Occipital lobe (tissue), 2 donors: ENCODE data around the gene COPE. TPM values are rescaled to one million over a fixed set of nuclear protein-coding genes. Genes with fewer than 3 reads are reported as not detected.
A peak's percentile ranks its signal among the peaks of the same experiment; 100 is the strongest.

Experiments
- DNase-seq: peaks from one replicate; lab custom pipeline; 2025; lab: John Stamatoyannopoulos, UW
- total RNA-seq: library from RNA; depleted of rRNA; stranded (reverse); fragments of >200 nt; gene quantifications from one replicate; pipeline ENCODE4 v1.2.3, GENCODE V29; 2014

COPE gene
- total RNA-seq, 1 donor from 2014 or later: 78.3 TPM

GRCh38 chr19:18895038-18895823, 24.0 kb downstream of the COPE start:
- peak; percentile 90 for DNase-seq

GRCh38 chr19:18894254-18895037, 24.7 kb downstream of the COPE start:
- DNase-seq: peak; percentile 90

GRCh38 chr19:18893587-18894253, 25.5 kb downstream of the COPE start:
- DNase-seq: no peak

GRCh38 chr19:18889949-18890745, 29.0 kb downstream of the COPE start:
- no peak for DNase-seq

- no peak for DNase-seq
Observed at GRCh38 chr19:18886972-18887371, 32.2 kb downstream of the COPE start.

DNA sequence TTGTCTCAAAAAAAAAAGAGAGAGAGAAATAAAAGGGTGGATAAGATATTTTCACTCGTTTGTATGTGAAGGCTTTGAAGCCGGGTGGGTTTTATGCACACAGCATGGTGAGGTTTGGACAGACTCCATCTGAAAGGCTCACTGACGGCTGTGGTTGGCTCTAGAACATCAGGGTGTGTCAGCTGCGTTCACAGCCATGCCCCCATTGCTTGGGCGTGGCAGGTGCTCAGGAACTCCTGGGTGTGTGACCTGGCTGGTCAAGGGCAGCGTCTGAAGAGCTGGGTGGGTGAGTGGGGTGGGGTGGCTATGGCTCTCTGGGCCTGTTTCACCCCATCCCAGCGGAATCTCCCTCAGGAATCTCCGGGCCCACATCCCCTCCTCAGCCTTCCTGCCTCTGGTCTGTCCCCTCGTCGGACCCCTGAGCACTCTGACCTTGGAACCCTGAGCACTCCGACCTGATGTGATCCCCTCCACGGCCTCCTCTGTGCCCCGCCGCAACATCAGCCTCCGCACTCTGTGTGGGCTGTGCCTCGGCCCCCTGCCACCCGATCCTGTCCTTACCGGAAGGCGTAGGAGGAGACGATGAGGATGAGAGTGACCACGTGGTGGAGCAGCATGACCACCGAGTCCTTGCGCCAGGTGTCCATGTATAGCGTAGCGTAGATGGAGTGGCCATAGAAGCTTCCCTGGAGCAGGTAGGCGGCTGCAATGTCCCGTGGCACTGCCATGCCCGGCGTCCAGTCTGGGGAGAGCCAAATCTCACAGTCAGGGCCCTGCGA, 35.5 kb downstream of the COPE start:
- no peak for DNase-seq

DNA sequence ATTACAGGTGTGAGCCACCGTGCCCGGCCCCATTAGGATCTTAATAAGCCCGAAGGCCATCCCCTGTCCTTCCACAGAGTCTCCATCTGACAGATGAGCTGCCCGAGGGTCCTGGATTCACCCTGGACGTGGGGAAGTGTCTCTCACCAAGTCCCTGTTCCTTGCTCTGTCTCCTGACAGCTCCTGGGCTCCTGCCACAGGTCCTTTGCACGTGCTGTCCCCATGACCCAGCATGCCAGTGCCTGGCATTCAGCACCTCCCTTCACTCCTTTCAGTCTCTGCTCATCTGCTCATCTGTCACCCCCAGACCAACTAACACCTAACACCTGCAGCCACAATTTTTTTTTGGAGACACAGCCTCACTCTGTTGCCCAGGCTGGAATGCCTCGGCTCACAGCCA, 37.7 kb downstream of the COPE start:
- no peak for DNase-seq

DNA sequence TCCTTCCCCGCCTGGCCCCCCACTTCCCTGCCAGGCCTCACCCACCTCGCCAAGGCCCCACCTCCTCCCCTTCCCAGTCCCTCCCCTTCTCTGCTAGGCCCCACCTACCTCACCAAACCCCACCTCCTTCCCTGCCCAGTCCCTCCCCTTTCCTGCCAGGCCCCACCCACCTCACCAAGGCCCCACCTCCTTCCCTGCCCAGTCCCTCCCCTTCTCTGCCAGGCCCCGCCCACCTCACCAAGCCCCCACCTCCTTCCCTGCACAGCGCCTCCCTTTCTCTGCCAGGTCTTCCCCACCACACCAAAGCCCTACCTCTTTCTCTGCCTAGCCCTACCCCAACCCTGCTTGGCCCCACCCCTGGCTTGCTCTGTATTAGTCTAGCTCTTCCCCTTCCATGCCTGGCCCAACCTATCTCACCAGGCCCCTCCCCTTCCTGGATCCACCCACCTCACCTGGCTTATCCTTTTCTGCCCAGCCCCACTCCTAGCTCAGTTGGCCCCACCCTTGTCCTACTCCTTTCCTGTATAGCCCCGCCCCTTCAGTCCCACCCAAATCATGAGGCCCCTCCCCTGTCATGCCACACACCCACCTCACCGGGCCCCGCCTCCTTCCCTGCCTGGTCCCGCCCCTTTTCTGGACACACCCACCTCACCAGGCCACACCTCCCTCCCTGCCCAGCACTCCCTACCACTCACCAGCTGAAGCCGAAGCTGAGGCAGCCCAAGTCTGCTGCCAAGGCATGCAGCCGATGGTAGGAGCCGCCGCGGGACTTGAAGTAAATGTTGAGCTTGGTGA, 39.4 kb downstream of the COPE start:
- no peak for DNase-seq

DNA sequence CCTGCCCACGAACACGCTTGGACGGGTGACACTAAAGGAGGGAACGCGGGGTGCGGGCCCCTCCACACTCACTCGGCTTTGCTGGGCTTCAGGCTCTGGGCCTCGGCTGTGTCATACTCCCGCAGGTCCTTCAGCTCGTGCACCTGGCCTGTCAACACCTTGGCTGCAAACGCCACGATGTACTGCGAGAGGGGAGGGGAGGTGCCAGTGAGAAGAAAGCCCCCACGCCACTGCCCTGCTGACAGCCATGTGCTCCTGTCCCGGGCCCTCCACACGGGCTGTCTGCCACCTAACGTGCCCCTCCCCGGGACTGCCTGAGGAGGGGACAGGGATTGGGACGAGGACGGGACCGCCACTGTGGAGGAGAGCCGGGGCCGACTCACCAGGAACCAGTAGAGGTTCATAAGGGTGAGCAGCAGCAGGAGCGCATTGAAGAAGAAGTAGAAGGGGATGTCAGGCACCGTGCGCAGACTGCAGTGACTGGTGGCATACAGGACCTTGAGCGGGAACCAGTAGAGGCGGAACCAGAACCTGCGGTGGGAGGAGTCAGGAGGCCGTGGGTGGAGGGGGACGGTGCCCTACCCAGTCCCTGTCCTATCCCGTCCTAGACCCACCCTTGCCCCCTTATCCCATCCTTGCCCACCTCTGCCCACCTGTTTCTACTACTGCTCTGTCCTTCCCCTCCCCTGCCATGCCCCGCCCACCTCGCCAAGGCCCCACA, 40.2 kb downstream of the COPE start:
- no peak for DNase-seq

DNA sequence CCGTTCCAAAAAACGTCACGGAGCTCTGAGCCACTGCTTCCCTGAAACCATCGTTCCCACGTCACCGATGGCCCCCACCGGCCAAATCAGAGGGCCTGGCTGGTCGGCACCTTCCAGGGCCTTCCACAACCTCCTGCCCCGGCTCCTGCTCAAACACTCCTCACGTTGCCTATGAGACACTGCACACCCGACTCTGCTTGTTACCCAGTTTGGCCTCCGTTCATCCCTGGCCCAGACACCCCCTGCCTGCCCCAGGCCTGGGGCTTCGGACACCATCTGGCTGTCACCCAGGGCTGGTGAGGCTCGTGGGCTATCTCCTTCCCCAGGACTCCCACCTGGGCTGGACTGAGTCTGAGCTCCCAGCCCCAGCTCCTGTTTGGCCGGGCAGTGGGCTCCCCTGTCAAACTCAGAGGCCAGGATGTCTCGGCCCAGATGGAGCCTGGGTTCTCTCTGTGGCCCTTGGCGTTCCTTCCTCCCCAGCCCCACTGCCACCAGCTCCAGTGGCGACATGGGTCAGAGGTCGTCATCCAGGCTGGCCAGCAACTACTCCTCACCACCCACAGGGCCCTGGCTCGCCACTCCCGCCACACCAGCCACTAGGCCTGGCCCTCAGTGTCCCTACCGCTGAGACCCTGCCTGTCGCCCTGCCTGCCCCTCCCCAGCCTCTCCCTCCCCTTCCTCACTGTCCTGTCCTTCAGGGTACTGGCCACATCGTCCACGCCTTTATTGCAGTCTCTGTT, 41.0 kb downstream of the COPE start:
- no peak for DNase-seq

DNA sequence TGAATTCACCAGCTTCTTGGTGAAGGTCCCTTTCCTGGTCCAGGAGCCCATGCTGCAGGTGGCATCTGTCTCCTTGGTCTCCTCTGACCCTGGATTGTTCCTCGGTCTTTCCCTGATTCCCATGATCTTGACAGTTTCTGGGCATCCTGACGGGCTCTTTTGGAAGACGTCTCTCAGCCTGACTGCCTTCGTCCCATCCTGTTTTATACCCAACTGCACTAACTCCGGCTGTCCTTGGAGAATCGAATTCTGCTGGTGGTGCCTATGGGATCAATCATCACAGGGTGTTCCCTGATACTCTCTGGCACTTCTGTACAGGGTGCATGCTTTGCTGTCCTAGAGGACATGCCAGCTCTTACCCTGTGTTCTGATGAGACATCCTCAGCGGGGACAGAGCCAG, 42.3 kb downstream of the COPE start:
- DNase-seq: no peak

DNA sequence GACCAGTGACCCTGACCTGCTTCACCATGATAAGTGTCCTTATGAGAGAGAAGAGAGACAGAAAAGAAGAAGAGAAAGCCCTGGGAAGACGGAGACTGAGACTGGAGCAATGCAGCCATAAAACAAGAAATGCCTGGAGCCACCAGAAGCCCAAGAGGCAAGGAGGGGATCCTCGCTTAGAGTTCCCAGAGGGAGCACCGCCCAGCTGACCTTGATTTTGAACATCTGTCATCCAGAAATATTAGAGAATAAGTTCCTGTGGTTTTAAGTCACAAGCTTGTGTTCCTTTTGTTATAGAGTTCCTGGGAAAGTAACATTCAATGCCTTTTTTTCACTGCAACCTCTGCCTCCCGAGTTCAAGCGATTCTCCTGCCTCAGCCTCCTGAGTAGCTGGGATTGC, 43.5 kb downstream of the COPE start:
- no peak for DNase-seq

GRCh38 chr19:18871543-18871942, 47.6 kb downstream of the COPE start:
- no peak for DNase-seq

DNA sequence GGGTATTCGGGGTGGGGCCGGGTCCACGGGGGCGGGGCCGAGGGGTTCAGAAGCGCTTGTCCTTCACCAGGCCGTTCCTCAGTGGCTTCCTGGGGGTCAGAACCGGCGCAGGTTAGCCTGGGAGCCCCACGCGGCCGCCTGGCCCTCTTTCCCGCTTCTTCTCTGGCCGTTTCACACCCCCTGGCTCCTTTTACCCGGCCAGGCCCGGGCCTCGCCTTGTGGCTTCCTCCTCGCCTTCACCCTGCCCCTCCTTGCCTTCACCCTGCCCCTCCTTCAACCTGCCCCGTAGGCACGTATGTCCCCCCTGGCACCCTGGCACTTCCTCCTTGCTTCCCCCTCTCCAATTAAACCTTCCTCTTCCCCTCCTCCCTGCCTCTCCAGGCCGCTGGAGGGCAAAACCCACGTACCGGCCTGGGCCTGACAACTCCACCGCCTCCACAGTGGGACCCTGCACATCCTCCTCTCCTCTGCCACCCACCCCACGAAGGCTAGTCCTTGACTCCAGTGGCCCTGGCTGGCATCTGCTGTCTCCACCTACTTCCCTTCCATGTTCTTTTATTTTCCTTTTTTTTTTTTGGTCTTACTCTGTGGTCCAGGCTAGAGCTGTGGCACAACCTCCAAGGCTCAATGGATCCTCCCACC, 48.5 kb downstream of the COPE start:
- DNase-seq: no peak

GRCh38 chr19:18869781-18870530, 49.2 kb downstream of the COPE start:
- DNase-seq: no peak

DNA sequence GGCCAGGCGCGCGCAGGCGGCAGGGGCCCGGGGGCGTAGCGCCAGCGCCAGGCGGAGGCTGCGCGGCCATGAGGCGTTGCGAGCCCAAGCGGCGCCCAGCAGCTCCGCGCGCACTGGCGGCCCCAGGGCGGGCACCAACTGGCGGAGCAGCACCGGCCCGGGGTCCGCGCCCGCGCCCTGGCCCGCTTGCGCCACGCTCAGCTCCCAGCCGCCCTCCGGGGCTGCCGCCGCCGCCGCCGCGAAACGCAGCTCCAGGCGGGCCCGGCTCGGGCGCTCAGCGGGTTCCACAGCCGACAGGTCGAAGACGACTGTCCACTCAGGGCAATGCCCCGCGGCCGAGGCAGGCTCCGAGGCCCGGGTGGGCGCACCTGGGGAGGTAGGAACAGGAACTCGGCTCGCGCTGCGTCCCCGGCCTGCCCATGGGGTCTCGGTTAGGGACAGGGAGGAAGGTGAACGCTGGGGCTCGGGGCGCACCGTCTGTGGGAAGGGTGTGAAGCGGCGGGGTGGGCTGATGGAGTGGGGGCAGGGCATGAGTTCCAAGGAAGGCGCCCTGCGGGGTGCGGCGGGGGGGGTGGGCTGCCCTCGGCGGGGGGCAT, 50.1 kb downstream of the COPE start:
- no peak for DNase-seq
